ENCODE data around the gene GNA14. TPM values are rescaled to one million over a fixed set of nuclear protein-coding genes. Genes with fewer than 3 reads are reported as not detected.
"Not testable (repeated sequence)": the region's sequence is repeated elsewhere in the genome, so short reads cannot be mapped to it uniquely, and the experiment has no call there.

Gene GNA14
- total RNA-seq, 1 experiment from 2014 or later = not detected

- DNase-seq = peak; percentile 45
- Histone ChIP-seq H3K36me3 (ENCODE audit: insufficient read depth, low read length) (no peaks in the 10 kb centered on the region), H3K9ac (ENCODE audit: low read length) (no peak overlapping the region), H3K9me2 (replicated peaks; ENCODE audit: insufficient read depth, low read length) (no peaks in the 10 kb centered on the region), H3K27ac (ENCODE audit: low read length) (no peak overlapping the region), H3K9me3 (ENCODE audit: low read length) (no peaks in the 10 kb centered on the region), H2AFZ (ENCODE audit: low read length) (no peak overlapping the region), H4K20me1 (ENCODE audit: insufficient read depth, low read depth, low read length) (no peaks in the 10 kb centered on the region), H3K4me2 (ENCODE audit: low read depth, low read length, poor library complexity, severe bottlenecking) (no peak overlapping the region), H3K27me3 (ENCODE audit: low read length) (peaks cover 2% of the 10 kb centered on the region; the same call in 1 of the 2 replicates), H3K79me2 (ENCODE audit: low read length) (no peaks in the 10 kb centered on the region), H3K4me3 (ENCODE audit: low read length) (no peak overlapping the region), H3K4me1 (ENCODE audit: low read length) (peaks cover 12% of the 10 kb centered on the region)
Measured at GRCh38 chr9:77449240-77450084, 198.7 kb downstream of the GNA14 start.

DNA sequence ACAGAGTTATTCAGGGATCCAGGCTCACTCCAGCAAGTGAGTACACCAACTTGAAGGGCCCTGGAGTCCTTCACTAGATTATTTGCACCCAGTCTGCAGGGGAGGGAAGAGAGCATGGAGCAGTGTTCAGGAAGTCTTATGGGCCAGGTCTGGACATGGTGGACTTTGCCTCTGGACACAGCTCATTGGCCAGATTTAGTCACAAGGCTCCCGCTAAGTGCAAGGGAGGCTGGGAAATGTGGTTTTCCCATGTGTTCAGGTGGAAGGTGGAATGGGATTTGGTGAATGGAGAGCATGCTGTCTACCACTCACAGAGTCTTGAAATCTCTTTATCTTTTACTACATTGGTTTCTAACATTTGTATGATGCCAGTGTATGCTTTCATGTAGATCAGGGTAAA, 200.5 kb downstream of the GNA14 start:
- Histone ChIP-seq H3K27ac (ENCODE audit: low read length) (no peak overlapping the region), H3K4me1 (ENCODE audit: low read length) (no peaks in the 10 kb centered on the region), H3K27me3 (ENCODE audit: low read length) (peaks cover 2% of the 10 kb centered on the region; the same call in 1 of the 2 replicates), H3K4me3 (ENCODE audit: low read length) (no peak overlapping the region), H3K9me2 (replicated peaks; ENCODE audit: insufficient read depth, low read length) (no peaks in the 10 kb centered on the region), H3K9ac (ENCODE audit: low read length) (no peak overlapping the region), H3K36me3 (ENCODE audit: insufficient read depth, low read length) (no peaks in the 10 kb centered on the region), H2AFZ (ENCODE audit: low read length) (no peak overlapping the region), H3K9me3 (ENCODE audit: low read length) (no peaks in the 10 kb centered on the region), H3K4me2 (ENCODE audit: low read depth, low read length, poor library complexity, severe bottlenecking) (no peak overlapping the region), H3K79me2 (ENCODE audit: low read length) (no peaks in the 10 kb centered on the region), H4K20me1 (ENCODE audit: insufficient read depth, low read depth, low read length) (no peaks in the 10 kb centered on the region)
- DNase-seq = no peak

DNA sequence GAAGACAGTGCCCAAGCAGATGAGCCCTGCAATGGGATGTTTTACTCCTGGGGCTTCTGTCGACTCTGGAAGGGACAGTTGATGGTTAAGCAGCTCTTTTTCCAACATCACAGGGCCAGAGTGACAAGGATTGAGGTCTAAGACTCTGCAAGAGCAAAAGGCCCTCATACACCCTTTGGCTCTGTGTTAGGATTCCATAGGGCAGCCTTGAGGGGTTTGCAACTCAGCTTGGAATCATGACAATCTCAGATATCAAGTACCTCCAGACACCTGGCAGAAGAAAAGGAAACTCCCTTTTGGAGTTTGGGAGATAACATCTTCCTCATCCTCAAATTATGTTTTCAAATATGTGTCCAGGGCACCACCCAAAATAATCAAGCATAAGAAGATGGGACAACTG, 205.7 kb downstream of the GNA14 start:
- no peaks in the 10 kb centered on the region for H4K20me1 ChIP-seq (ENCODE audit: insufficient read depth, low read depth, low read length)

DNA sequence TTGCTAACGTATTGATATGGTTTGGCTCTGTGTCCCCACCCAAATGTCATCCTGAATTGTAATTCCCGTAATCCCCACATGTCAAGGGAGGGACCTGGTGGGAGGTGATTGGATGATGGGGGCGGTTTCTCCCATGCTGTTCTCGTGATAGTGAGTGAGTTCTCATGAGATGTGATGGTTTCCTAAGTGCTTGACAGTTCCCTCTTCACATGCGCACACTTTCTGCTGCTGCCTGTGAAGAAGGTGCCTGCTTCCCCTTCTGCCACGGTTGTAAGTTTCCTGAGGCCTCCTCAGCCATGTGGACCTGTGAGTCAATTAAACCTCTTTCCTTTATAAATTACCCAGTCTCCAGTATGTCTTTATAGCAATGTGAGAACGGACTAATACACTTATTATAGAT, 207.0 kb downstream of the GNA14 start:
- H3K9me2 ChIP-seq (replicated peaks; ENCODE audit: insufficient read depth, low read length); DNase-seq; H3K36me3 ChIP-seq (ENCODE audit: insufficient read depth, low read length); H3K9me3 ChIP-seq (ENCODE audit: low read length); H3K4me2 ChIP-seq (ENCODE audit: low read depth, low read length, poor library complexity, severe bottlenecking); H3K4me1 ChIP-seq (ENCODE audit: low read length); H3K4me3 ChIP-seq (ENCODE audit: low read length); H4K20me1 ChIP-seq (ENCODE audit: insufficient read depth, low read depth, low read length); H3K9ac ChIP-seq (ENCODE audit: low read length); H2AFZ ChIP-seq (ENCODE audit: low read length); H3K27me3 ChIP-seq (ENCODE audit: low read length); H3K79me2 ChIP-seq (ENCODE audit: low read length); H3K27ac ChIP-seq (ENCODE audit: low read length): not testable (repeated sequence)

More for the DNA sequence above, 205.7 kb downstream of the GNA14 start:
- no peak for DNase-seq
- Histone ChIP-seq H3K79me2 (ENCODE audit: low read length) (no peaks in the 10 kb centered on the region), H3K9me2 (replicated peaks; ENCODE audit: insufficient read depth, low read length) (no peaks in the 10 kb centered on the region), H3K27me3 (ENCODE audit: low read length) (no peaks in the 10 kb centered on the region), H3K4me3 (ENCODE audit: low read length) (no peak overlapping the region), H3K9ac (ENCODE audit: low read length) (no peak overlapping the region), H3K27ac (ENCODE audit: low read length) (no peak overlapping the region), H3K4me1 (ENCODE audit: low read length) (no peaks in the 10 kb centered on the region), H3K36me3 (ENCODE audit: insufficient read depth, low read length) (no peaks in the 10 kb centered on the region), H3K4me2 (ENCODE audit: low read depth, low read length, poor library complexity, severe bottlenecking) (no peak overlapping the region), H2AFZ (ENCODE audit: low read length) (no peak overlapping the region), H3K9me3 (ENCODE audit: low read length) (no peaks in the 10 kb centered on the region)

DNA sequence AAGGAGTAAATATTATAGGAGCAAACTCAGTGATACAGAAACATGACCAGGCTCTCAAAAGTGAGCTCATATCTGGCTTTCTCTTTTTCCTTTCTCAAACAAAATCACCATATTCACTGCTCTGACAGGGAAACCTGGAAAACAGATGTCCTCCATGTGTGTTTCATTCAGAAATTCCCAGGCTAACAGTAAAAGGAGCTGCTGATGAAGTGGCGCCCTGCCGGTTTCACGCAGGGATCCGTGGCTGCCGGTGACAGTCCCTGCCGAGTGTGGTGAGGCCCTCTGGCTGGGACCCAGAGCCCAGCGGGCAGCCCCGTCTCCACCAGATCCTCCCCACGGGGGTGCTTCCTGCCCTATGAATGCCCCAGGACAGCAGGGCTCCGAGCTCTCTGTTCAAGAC, 208.1 kb downstream of the GNA14 start:
- Histone ChIP-seq H3K36me3 (ENCODE audit: insufficient read depth, low read length) (no peaks in the 10 kb centered on the region), H3K79me2 (ENCODE audit: low read length) (no peaks in the 10 kb centered on the region), H3K4me2 (ENCODE audit: low read depth, low read length, poor library complexity, severe bottlenecking) (no peak overlapping the region), H3K27me3 (ENCODE audit: low read length) (no peaks in the 10 kb centered on the region), H3K9me3 (ENCODE audit: low read length) (no peaks in the 10 kb centered on the region), H3K27ac (ENCODE audit: low read length) (no peak overlapping the region), H2AFZ (ENCODE audit: low read length) (no peak overlapping the region), H3K4me1 (ENCODE audit: low read length) (no peaks in the 10 kb centered on the region), H3K4me3 (ENCODE audit: low read length) (no peak overlapping the region), H3K9me2 (replicated peaks; ENCODE audit: insufficient read depth, low read length) (no peaks in the 10 kb centered on the region), H4K20me1 (ENCODE audit: insufficient read depth, low read depth, low read length) (no peaks in the 10 kb centered on the region), H3K9ac (ENCODE audit: low read length) (no peak overlapping the region)
- DNase-seq = no peak

GRCh38 chr9:77438653-77439052, 209.5 kb downstream of the GNA14 start:
- no peak overlapping the region for H3K4me3 ChIP-seq (ENCODE audit: low read length)
- DNase-seq = no peak
- no peak overlapping the region for H2AFZ ChIP-seq (ENCODE audit: low read length)
- H3K9me2 ChIP-seq (replicated peaks; ENCODE audit: insufficient read depth, low read length) = no peaks in the 10 kb centered on the region
- no peaks in the 10 kb centered on the region for H3K79me2 ChIP-seq (ENCODE audit: low read length)
- no peaks in the 10 kb centered on the region for H3K9me3 ChIP-seq (ENCODE audit: low read length)
- H3K27ac ChIP-seq (ENCODE audit: low read length) = no peak overlapping the region
- no peaks in the 10 kb centered on the region for H3K36me3 ChIP-seq (ENCODE audit: insufficient read depth, low read length)
- peaks cover 6% of the 10 kb centered on the region for H3K4me1 ChIP-seq (ENCODE audit: low read length)
- no peak overlapping the region for H3K9ac ChIP-seq (ENCODE audit: low read length)
- no peaks in the 10 kb centered on the region for H3K27me3 ChIP-seq (ENCODE audit: low read length)
- no peaks in the 10 kb centered on the region for H4K20me1 ChIP-seq (ENCODE audit: insufficient read depth, low read depth, low read length)
- H3K4me2 ChIP-seq (ENCODE audit: low read depth, low read length, poor library complexity, severe bottlenecking) = no peak overlapping the region

GRCh38 chr9:77435688-77436087, 212.4 kb downstream of the GNA14 start:
- Histone ChIP-seq H3K9ac (ENCODE audit: low read length) (no peak overlapping the region), H3K4me1 (ENCODE audit: low read length) (peaks cover 6% of the 10 kb centered on the region), H3K27me3 (ENCODE audit: low read length) (no peaks in the 10 kb centered on the region), H3K9me2 (replicated peaks; ENCODE audit: insufficient read depth, low read length) (no peaks in the 10 kb centered on the region), H3K36me3 (ENCODE audit: insufficient read depth, low read length) (no peaks in the 10 kb centered on the region), H2AFZ (ENCODE audit: low read length) (no peak overlapping the region), H3K27ac (ENCODE audit: low read length) (no peak overlapping the region), H4K20me1 (ENCODE audit: insufficient read depth, low read depth, low read length) (no peaks in the 10 kb centered on the region), H3K4me2 (ENCODE audit: low read depth, low read length, poor library complexity, severe bottlenecking) (no peak overlapping the region), H3K4me3 (ENCODE audit: low read length) (no peak overlapping the region), H3K9me3 (ENCODE audit: low read length) (no peaks in the 10 kb centered on the region), H3K79me2 (ENCODE audit: low read length) (no peaks in the 10 kb centered on the region)
- no peak for DNase-seq

DNA sequence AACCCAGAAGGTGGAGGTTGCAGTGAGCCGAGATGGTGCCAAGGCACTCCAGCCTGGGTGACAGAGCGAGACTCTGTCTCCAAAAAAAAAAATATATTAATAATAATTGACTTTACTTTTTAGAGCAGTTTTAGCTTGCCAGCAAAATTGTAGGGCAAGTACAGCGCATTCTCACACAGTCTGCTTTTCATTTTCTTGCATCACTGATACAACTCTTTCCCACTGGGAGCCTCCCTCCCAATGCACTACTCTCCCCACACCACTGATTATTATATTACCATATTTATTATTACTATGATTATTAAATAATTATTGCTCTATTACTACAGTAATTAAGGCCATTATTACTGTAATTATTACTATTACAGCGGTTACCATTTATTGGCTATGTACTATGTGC, 212.8 kb downstream of the GNA14 start:
- H3K4me2 ChIP-seq (ENCODE audit: low read depth, low read length, poor library complexity, severe bottlenecking) = no peak overlapping the region
- H3K36me3 ChIP-seq (ENCODE audit: insufficient read depth, low read length) = no peaks in the 10 kb centered on the region
- H3K4me1 ChIP-seq (ENCODE audit: low read length) = peaks cover 6% of the 10 kb centered on the region
- H4K20me1 ChIP-seq (ENCODE audit: insufficient read depth, low read depth, low read length) = no peaks in the 10 kb centered on the region
- no peak overlapping the region for H2AFZ ChIP-seq (ENCODE audit: low read length)
- no peaks in the 10 kb centered on the region for H3K79me2 ChIP-seq (ENCODE audit: low read length)
- no peak for DNase-seq
- no peak overlapping the region for H3K9ac ChIP-seq (ENCODE audit: low read length)
- H3K27me3 ChIP-seq (ENCODE audit: low read length) = no peaks in the 10 kb centered on the region
- H3K4me3 ChIP-seq (ENCODE audit: low read length) = no peak overlapping the region
- H3K9me2 ChIP-seq (replicated peaks; ENCODE audit: insufficient read depth, low read length) = no peaks in the 10 kb centered on the region
- H3K9me3 ChIP-seq (ENCODE audit: low read length) = no peaks in the 10 kb centered on the region
- H3K27ac ChIP-seq (ENCODE audit: low read length) = no peak overlapping the region

Data from Karpas-422 (cell line).